Tibial nerve (tissue), 4 donors: Measurements from ENCODE around the gene GMPPA.

Experiments
- EP300 ChIP-seq, 2 donors: sonication (generic); formaldehyde crosslinking; IDR thresholded peaks; one replicate each; pipeline ENCODE4 v1.6.1; 2017; ENCODE audit warnings: antibody characterized with exemption in 2 of 2, mild to moderate bottlenecking in 1 of 2
- POLR2A ChIP-seq, 2 donors: fragments of 450-650 bp; IDR thresholded peaks; one replicate each; pipeline ENCODE4 v1.6.1; 2017; ENCODE audit warnings: antibody characterized with exemption in 2 of 2, mild to moderate bottlenecking in 2 of 2, moderate library complexity in 2 of 2
- TF ChIP-seq, protein P1 (sequence below), 5 experiments: fragments of 200-600 bp in 3 of 5; fragments of 450-650 bp in 2 of 5; sonication (generic) in 3 of 5; IDR thresholded peaks; one replicate each; pipeline ENCODE4 v1.5.1; 2016 to 2019; ENCODE audit warnings: antibody characterized with exemption in 5 of 5, mild to moderate bottlenecking in 3 of 5, moderate library complexity in 2 of 5

DNA sequence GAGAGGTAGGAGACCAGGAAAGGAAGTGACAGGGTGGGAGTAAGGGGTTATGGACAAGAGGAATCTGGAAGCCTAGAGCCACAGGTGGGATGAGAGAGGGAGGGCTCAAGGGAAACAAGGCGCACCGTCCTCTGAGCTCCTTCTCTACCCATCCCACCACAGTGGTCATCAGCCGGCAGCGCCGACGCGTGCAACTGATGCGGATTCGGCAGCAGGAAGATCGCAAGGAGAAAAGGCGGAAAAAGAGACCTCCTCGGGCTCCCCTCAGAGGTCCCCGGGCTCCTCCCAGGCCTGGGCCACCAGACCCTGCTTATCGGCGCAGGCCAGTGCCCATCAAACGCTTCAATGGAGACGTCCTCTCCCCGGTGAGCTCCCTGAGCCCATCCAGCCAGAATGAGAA, 50.3 kb downstream of the GMPPA start:
- TF ChIP-seq POLR2A (IDR thresholded peaks at IDR 0.05) = no peak
- TF ChIP-seq, protein P1, sequence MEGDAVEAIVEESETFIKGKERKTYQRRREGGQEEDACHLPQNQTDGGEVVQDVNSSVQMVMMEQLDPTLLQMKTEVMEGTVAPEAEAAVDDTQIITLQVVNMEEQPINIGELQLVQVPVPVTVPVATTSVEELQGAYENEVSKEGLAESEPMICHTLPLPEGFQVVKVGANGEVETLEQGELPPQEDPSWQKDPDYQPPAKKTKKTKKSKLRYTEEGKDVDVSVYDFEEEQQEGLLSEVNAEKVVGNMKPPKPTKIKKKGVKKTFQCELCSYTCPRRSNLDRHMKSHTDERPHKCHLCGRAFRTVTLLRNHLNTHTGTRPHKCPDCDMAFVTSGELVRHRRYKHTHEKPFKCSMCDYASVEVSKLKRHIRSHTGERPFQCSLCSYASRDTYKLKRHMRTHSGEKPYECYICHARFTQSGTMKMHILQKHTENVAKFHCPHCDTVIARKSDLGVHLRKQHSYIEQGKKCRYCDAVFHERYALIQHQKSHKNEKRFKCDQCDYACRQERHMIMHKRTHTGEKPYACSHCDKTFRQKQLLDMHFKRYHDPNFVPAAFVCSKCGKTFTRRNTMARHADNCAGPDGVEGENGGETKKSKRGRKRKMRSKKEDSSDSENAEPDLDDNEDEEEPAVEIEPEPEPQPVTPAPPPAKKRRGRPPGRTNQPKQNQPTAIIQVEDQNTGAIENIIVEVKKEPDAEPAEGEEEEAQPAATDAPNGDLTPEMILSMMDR (IDR thresholded peaks at IDR 0.05) = no peak
- no peak for TF ChIP-seq EP300 (IDR thresholded peaks at IDR 0.05)
